Measurements from ENCODE around the gene PLA2G5. TPM values are rescaled to one million over a fixed set of nuclear protein-coding genes. Genes with fewer than 3 reads are reported as not detected.

The PLA2G5 gene
- total and polyA plus RNA-seq, 9 of the 15 experiments (the other 6 are each of a cell fraction or from before 2014, with no cell fraction given): not detected

- TF ChIP-seq HMG20A (CRISPR knock-in tag; conservative IDR thresholded peaks at IDR 0.05): no peak
- TF ChIP-seq ETV6 (IDR thresholded peaks at IDR 0.05; ENCODE audit: borderline replicate concordance in 1 of 2, low read depth in 2 of 2, low read length in 1 of 2): no peak
- TF ChIP-seq ETV6 (CRISPR knock-in tag; IDR thresholded peaks at IDR 0.05; ENCODE audit: borderline replicate concordance): no peak
- no peak for TF ChIP-seq TAL1 (IDR thresholded peaks at IDR 0.05)
- 0 out of 2 replicates have a peak, but pooled peaks have one; percentile 13 for TF ChIP-seq DIDO1 (tag; IDR thresholded peaks at IDR 0.05; ENCODE audit: low read depth)
- no peak for TF ChIP-seq HES1 (IDR thresholded peaks at IDR 0.05; ENCODE audit: low read depth)
- TF ChIP-seq COPS2 (conservative IDR thresholded peaks at IDR 0.05): no peak
- TF ChIP-seq CBFA2T3 (IDR thresholded peaks at IDR 0.05): peak; percentile 45
- TF ChIP-seq CREB1 (IDR thresholded peaks at IDR 0.05): no peak
- no peak for TF ChIP-seq CREB1 (CRISPR knock-in tag; IDR thresholded peaks at IDR 0.05)
- TF ChIP-seq SNIP1 (IDR thresholded peaks at IDR 0.05; ENCODE audit: low read depth): no peak
- TF ChIP-seq ZNF79 (CRISPR knock-in tag; IDR thresholded peaks at IDR 0.05; ENCODE audit: low read depth): no peak
- no peak for TF ChIP-seq ZNF277 (CRISPR knock-in tag; IDR thresholded peaks at IDR 0.05; ENCODE audit: borderline replicate concordance)
- peak; percentile 11 for TF ChIP-seq MEIS2 (IDR thresholded peaks at IDR 0.05; ENCODE audit: partially characterized antibody)
- TF ChIP-seq ARID3B (CRISPR knock-in tag; IDR thresholded peaks at IDR 0.05; ENCODE audit: borderline replicate concordance): no peak
- peak; percentile 43 for TF ChIP-seq TCF3 (CRISPR knock-in tag; IDR thresholded peaks at IDR 0.05)
These were observed 55.1 kb downstream of the PLA2G5 start (continued) for GRCh38 chr1:20125100-20125499.

All from K562 (cell line).